Endometrial microvascular endothelial cells (primary cell): ENCODE measurements around the gene TRAK2. TPM values are rescaled to one million over a fixed set of nuclear protein-coding genes. Genes with fewer than 3 reads are reported as not detected.

Source experiments
- in situ Hi-C: cut with HindIII; loops from 2 replicates; pipeline ENCODE4 v1.10.0; 2017; ENCODE audit warnings: low sequenced_read_pairs, low pct_unique_long_range_greater_than_20kb; ENCODE audit errors: inconsistent ontology term
- total RNA-seq: library from RNA; depleted of rRNA; stranded (reverse); fragments of >200 nt; gene quantifications from one replicate; pipeline ENCODE4 v1.2.3, GENCODE V29; 2015; ENCODE audit errors: inconsistent ontology term

The TRAK2 gene
- total RNA-seq, 1 donor from 2014 or later, result 32.8 TPM

DNA sequence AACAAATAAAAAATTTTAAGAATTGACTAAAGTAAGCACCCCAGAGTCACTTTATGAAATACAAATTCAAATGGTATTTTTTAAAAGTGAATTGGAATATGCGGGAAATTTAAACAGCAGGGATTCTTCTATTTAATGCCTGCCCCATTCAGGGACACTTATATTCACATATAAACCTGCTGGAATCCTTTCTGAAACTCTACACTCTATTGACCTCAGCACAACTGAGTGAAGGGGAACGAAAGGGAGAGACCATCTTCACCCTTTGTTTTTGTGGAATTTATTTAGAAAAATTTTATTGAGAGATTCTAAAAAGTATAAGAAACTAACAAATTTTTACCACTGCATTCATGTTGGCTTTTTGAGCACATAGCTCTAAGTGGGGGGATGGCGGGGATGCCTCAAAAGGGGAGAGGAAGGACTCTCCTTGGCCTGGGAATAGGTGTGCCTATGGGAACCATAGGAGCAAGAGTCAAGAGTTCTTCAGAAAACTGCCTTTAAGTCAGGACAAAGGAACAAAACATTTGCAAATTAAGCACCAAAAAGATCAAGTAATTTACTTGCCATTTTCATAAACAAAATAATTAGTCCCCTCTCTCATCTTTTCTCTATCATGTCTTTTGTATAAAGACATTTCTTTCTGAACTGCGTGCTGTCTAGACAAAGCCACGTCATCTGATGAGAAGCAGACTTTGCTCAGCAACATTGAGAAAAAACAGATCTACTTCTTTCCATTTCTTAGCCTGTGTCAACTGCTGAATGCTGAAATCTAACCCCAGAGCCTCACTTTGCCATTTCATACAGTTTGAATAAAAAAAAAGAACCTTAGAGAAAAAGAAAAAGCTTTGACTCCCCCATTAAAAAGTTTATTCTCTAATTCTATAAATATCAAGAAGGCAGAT, 72.5 kb downstream of the TRAK2 start:
- in situ Hi-C loops, result no loop called here

DNA sequence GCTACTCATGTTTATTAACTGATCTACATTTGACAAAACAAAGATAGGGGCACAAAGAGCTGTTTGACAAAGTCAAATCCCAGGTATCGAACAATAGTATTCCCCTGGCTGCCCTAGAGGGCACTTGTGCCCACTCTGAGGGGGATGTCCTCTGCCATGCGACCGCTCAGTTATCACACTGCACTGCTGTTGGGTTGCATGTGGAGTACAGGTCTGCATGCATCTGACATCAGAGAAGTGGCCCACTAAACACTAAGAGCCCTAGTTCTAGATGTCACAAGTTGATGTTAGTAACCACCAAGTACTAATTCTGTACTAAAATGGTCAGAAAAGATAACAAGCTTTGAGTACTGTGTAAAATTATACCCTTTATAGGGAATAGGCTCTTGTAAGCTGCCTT, 74.0 kb downstream of the TRAK2 start:
- in situ Hi-C loops, result no loop called here

DNA sequence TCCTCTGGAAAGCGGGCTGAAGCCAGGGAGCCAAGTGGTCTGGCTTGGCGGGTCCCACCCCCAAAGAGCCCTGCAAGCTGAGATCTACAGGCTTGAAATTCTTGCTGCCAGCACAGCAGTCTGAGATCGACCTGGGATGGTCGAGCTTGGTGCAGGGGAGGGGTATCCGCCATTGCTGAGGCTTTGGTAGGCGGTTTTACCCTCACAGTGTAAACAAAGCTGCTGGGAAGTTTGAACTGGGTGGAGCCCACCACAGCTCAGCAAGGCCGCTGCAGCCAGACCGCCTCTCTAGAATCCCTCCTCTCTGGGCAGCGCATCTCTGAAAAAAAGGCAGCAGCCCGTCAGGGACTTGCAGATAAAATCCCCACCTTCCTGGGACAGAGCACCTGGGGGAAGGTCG, 81.5 kb downstream of the TRAK2 start:
- in situ Hi-C loops, result loop anchor here (25.0 kb wide), 1 partner anchor 107 kb away; the partner anchor contains the start of gene CASP8

DNA sequence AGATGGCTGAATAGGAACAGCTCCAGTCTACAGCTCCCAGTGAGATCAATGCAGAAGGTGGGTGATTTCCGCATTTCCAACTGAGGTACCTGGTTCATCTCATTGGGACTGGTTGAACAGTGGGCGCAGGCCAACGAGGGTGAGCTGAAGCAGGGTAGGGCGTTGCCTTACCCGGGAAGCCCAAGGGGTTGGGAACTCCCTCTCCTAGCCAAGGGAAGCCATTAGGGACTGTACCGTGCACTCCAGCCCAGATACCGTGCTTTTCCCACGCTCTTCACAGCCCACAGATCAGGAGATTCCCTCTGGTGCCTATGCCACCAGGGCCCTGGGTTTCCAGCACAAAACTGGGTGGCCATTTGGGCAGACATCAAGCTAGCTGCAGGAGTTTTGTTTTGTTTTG, 81.9 kb downstream of the TRAK2 start:
- in situ Hi-C loops, result loop anchor here (25.0 kb wide), 1 partner anchor 107 kb away; the partner anchor contains the start of gene CASP8

DNA sequence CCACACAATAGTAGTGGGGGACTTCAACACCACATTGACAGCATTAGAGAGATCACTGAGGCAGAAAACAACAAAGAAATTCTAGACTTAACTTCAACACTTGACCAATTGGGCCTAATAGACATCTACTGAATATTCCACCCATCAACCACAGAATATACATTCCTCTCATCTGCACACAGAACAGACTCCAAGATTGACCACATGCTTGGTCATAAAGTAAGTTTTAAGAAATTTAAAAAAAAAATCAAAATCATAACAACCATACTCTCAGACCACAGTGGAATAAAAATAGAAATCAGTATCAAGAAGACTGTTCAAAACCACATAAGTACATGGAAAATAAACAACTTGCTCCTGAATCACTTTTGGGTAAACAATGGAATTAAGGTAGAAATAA, 85.1 kb downstream of the TRAK2 start:
- in situ Hi-C loops, result loop anchor here (25.0 kb wide), 1 partner anchor 104 kb away; the partner anchor contains the start of gene CASP8

DNA sequence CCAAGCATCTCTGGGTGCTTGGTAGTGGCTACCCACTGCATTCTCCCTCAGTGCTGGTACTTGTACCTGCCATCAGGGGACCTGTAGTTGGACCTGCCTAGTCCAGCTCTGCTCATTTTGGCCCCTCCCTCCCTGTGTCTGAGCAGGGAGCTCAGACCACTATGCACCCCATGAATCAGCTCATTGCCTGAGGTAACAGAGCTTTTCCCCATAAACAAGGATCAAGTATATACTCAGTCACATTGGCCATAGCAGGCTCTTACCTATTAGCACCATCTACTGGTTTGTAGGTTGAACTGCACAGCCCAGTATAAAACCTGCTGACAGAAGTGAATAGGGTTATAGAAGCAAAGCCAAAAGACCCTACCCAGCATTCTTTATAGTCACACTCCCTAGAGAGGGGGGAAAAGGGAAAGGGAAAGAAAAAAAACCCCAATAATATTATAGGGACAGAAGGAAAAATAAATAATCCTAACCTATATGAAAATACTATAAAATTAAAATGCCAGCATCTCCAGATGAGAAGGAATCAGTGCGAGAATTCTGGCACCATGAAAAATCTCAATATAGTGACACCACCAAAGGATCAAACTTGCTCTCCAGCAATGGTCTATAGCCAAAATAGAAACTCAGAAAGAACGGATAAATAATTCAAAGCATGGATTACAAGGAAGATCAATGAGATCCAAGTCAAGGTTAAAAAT, 87.2 kb downstream of the TRAK2 start:
- in situ Hi-C loops, result loop anchor here (25.0 kb wide), 1 partner anchor 102 kb away; the partner anchor contains the start of gene CASP8

DNA sequence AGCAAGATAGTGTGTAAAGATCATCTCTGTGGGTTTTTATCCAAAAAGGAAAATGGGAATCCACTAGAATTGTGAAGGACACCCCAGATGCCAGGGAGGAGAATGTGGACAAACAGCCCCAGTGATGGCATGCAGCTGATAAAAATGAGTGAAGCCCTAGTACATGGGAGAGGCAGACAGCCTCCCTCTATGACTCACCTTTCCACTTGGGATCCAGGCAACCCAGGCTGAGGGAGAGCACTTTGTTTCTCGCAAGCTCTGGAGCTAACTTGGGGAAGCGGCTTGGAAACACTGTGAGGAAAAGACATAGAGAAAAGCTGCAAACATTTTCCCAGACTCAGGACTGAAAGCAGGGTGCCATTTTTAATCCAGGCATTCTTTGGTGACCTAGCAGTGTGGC, 88.9 kb downstream of the TRAK2 start:
- in situ Hi-C loops, result loop anchor here (25.0 kb wide), 1 partner anchor 100 kb away; the partner anchor contains the start of gene CASP8

DNA sequence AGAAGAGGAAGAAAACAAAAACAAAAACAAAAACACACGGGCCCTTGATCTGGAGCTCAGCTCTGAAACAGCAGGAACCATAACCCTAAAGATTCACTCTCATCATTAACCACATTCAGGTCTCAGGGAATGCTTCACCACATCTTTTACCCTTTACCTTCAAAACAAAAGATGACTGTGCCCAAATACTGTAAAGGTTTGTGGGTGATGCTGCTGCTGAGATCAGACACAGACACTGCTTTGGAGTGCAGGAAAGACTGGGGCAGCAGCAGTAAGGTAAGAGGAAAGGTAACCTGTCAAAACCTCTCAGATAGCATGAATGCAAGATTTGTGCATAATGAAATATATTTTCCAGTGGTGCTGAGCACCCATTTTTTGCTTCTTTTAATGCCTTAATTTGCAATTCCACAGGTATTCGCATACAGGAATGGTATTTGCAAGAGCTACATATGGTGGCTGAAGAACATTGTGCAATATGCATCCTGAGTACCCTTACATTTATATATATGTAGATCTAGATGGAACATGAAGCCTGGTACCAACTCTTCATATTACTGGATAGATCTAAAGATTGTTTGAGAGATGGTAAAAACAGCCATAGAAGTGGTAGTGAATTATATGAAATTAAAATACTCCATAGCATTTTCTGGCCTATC, 90.1 kb downstream of the TRAK2 start:
- in situ Hi-C loops, result loop anchor here (25.0 kb wide), 1 partner anchor 99 kb away; the partner anchor contains the start of gene CASP8

DNA sequence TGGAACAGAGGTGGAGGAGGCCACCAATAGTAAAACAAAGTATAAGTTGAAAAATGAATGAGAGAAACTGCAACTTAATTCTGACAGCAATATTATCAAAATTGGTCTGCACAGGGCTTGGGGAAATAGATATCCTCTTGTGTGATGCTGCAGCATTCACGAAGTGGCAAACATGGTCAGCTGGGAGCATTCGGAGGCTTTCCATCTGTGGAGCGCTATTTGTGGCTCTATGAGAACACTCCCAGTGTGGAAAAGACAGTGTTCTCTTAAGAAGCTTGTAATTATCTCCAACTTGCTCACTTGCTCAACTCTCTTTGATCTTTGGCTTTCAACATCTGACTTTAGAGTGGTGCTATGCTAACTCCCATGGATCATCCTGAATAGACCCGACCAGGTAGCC, 91.0 kb downstream of the TRAK2 start:
- in situ Hi-C loops, result loop anchor here (25.0 kb wide), 1 partner anchor 98 kb away; the partner anchor contains the start of gene CASP8

DNA sequence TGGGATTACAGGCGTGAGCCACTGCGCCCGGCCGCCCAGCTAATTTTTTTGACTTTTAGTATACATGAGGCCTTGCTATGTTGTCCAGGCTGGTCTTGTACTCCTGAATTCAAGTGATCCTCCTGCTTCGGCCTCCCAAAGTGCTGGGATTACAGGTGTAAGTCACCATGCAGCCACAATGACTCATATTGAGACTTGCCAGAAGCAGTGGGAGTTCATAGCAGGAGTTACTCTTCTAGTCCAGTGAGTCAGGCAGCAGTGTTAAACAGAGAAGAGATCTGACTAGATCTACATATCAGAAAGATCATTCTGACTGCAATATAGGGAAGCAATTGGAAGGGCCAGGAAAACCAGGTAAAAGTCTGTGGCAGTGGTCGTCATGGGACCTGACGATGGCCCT, 92.6 kb downstream of the TRAK2 start:
- in situ Hi-C loops, result loop anchor here (25.0 kb wide), 1 partner anchor 96 kb away; the partner anchor contains the start of gene CASP8

DNA sequence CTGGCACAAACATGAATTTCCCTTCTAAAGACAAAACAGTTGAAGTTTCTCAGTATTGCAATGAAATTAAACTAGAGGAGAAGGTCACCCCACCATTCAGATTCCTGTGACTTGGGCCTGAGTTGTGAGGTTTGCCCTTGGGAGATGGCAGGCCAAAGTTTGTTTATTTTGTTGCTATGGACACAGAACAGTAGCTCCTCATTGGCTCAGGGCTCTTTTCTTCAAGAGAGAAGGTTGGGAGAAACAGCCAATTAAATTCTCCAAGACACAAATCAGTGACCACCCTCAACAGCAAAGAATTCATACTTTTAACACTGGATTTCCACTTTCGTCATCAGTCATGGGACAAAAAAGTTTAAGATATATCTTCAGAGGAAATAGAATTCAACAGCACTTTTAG, 94.0 kb downstream of the TRAK2 start, which contains the start of gene FLACC1:
TSS of gene FLACC1 (minus strand) at position 125 of the 400 bp plus-strand sequence. CDS start 5,941 bp downstream, outside the sequence.
- in situ Hi-C loops, result loop anchor here (25.0 kb wide), 1 partner anchor 95 kb away; the partner anchor contains the start of gene CASP8

DNA sequence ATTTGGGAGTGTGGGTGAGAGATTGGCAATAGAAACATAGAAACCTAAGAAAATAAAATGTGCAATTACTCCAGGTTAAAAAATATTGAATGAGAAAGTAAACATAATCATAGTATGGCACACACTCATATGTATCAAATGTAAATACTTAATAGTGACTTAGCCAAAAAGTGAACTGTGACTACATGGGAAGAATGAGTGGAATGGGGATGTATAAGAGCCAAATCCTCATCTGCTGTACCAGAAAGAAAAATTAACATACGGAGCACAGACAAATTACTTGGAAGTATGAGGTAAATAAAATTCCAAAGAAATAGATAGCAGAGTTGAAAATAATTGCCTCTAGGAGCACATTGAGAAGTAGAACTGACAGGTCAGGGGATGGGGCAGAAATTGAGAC, 98.1 kb downstream of the TRAK2 start:
- in situ Hi-C loops, result loop anchor here (25.0 kb wide), 1 partner anchor 91 kb away; the partner anchor contains the start of gene CASP8

DNA sequence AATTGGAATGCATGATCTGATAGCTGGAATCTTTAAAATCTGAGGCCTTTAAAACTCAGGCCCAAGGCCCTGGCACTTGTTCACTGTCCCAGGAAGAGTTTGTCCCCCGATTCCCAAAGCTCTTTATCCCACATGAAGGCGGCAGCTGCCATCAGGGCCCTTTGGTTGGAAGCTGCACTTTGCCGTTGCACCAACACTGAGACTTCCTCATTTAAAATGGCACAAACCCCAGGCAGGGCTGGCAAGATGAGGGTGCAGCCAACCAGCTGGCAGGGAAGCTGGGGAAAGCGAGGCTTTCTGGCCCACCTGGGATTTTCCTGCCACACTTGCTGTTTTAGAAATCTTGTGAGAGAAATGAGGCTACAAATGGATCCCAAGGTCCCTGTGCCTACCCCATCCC, 100.4 kb downstream of the TRAK2 start:
- in situ Hi-C loops, result loop anchor here (25.0 kb wide), 1 partner anchor 89 kb away; the partner anchor contains the start of gene CASP8

DNA sequence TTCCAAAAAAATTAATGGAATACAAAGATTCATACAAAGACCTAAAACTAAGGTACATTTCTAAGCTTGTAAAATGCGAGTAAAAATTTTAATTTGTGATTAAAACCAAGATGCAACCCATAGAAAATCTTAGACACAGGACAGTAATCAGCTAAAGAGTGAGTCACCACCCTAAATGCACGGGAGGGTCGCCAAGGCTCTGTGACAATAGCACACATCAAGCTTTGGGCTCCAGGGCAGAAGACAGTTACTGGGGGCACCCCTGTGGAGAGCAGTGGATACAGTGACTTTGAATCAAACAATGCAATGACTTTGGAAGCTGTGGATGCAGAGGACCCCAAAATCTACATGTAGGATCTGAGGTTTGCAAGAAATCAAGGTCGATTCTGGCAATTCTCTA, 101.7 kb downstream of the TRAK2 start:
- in situ Hi-C loops, result no loop called here

DNA sequence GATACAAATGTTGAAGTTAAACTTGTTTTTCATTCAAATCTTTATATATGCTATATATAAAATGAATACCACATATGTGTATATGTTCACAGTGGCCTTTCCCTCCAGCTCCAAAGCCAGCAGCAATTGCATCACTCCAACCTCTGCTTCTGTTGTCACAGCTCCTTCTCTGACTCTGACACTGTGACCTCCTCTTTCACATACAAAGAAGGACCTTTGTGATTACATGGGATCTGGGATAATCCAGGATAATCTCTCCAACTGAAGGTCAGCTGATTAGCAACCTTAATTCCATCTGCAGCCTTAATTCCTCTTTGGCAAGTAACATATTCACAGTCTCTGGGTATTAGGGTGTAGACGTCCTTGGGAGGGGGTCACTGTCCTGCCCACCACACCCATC, 102.5 kb downstream of the TRAK2 start:
- in situ Hi-C loops, result no loop called here

DNA sequence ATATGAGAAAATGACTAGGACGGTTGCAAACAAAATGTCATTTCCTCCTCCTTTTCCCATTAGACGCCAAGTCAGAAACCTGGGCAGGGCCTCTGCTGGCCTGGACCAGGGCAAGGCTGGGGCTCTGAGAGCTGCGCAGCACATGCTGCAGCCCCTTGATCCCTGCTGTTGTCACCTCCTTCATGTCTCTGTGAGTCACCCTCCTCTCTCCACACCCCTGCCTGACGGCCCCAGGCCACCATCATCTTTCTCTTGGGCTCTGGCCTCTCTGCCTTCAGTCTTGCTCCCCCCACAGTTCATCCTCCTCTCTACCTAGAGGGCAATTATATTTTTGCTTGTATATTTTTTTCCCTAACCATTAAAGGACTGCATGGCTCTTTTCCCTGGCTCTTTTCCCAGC, 104.1 kb downstream of the TRAK2 start:
- in situ Hi-C loops, result no loop called here

DNA sequence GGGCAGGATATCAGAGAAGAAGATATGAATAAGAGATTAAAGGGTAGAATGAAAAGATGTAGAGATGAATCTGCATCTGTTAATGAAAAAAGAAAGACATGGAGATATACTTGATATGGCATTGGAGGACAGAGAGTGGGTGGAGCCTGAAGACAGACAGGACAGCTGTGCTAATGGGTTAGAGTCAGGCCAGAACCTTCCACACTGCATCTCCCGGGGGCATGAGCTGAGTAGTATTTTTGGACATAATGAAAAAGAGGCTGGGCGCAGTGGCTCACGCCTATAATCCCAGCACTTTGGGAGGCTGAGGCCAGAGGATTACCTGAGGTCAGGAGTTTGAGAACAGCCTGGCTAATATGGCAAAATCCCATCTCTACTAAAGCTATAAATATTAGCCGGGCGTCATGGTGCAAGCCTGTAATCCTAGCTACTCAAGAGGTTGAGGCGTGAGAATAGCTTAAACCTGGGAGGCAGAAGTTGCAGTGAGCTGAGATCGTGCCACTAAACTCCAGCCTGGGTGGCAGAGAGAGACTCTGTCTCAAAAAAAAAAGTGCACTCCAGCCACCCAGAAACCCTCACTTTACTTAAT, 105.5 kb downstream of the TRAK2 start:
- in situ Hi-C loops, result no loop called here

DNA sequence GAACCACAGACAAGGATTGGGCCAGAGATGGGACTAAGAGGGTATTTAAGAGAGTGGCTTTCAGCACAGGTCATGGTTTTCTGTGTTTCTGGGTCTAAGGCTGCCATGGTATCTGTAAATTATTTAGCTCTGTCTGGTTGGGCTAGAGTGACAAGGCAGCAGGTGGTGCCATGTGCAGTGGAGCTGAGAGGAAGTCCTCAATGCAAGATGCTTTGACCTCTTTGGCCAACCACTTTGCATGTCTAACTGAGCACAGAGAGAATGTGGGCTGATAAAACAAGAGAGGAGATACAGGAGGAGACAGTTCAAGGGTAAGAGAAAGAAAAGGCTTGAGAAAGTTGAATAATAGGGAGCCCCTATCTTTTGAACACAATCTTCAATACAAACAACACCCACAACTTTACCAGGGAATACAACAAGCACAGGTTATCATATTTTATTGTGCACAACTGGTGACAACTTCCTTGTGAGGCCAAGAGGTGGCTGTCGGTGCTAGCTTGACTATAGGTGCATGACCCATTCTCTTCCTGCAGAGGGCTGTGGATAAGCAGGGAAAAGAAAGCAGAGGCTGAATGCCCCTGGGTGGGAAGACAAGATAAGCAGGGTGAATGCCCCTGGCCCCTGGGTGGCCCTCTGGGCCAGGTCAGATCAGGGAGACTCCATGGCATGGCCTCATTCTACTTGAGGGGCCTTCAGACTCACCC, 106.4 kb downstream of the TRAK2 start:
- in situ Hi-C loops, result no loop called here
